SU-DHL-6 (cell line): ENCODE measurements around the gene TSHZ2.

Experiments
- H2AFZ ChIP-seq: fragments of 200-600 bp; sonication (generic); 2 replicates; pipeline ENCODE4 v1.6.1; 2014; ENCODE audit warnings: low read depth, mild to moderate bottlenecking, moderate library complexity, mixed read lengths, antibody characterized with exemption, low read length; ENCODE audit not compliant: severe bottlenecking
- H3F3A ChIP-seq: fragments of 200-600 bp; shearing (Covaris generic); 2 replicates; pipeline ENCODE4 v1.6.0; 2016; ENCODE audit warnings: antibody characterized with exemption, mild to moderate bottlenecking; ENCODE audit not compliant: insufficient read depth
- H3K27ac ChIP-seq: fragments of 200-600 bp; sonication (generic); 2 replicates; pipeline ENCODE4 v1.5.1; 2016; ENCODE audit warnings: low read depth, mild to moderate bottlenecking, low read length, moderate library complexity, mixed read lengths
- H3K27me3 ChIP-seq: fragments of 200-600 bp; sonication (generic), shearing (Covaris generic); 2 replicates; pipeline ENCODE4 v1.6.0; 2014; ENCODE audit warnings: mild to moderate bottlenecking, low read length
- H3K36me3 ChIP-seq: fragments of 200-600 bp; sonication (generic); 2 replicates; pipeline ENCODE4 v1.6.1; 2014; ENCODE audit warnings: mild to moderate bottlenecking, low read length, mixed read lengths
- H3K4me2 ChIP-seq: fragments of 300-600, 200-600 bp; shearing (Covaris generic), sonication (generic); 2 replicates; pipeline ENCODE4 v1.6.0; 2014; ENCODE audit warnings: low read length, low read depth, mild to moderate bottlenecking; ENCODE audit not compliant: poor library complexity, severe bottlenecking
- H3K4me3 ChIP-seq: fragments of 200-600 bp; sonication (generic); 2 replicates; pipeline ENCODE4 v1.5.1; 2014; ENCODE audit warnings: antibody characterized with exemption, low read length, mild to moderate bottlenecking, mixed read lengths; ENCODE audit not compliant: insufficient read depth, poor library complexity, severe bottlenecking
- H3K79me2 ChIP-seq: fragments of 200-600 bp; sonication (generic); 2 replicates; pipeline ENCODE4 v1.6.1; 2014; ENCODE audit warnings: mild to moderate bottlenecking, low read length, moderate library complexity; ENCODE audit not compliant: insufficient read depth
- H3K9ac ChIP-seq: fragments of 200-600 bp; sonication (generic); 2 replicates; pipeline ENCODE4 v1.7.0; 2014; ENCODE audit warnings: mild to moderate bottlenecking, low read length
- H3K9me2 ChIP-seq: fragments of 200-600 bp; sonication (generic); replicated peaks from 2 replicates; pipeline ENCODE4 v1.6.1; 2014; ENCODE audit warnings: low read length; ENCODE audit not compliant: insufficient read depth
- H3K9me3 ChIP-seq: fragments of 200-600 bp; sonication (generic); 2 replicates; pipeline ENCODE4 v1.6.1; 2014; ENCODE audit warnings: low read length, mixed read lengths; ENCODE audit not compliant: insufficient read depth
- H4K20me1 ChIP-seq: fragments of 200-600 bp; sonication (generic); 2 replicates; pipeline ENCODE4 v1.6.1; 2014; ENCODE audit warnings: low read depth, mild to moderate bottlenecking, antibody characterized with exemption, low read length, moderate library complexity, mixed read lengths
- EZH2phosphoT487 ChIP-seq: fragments of 200-600 bp; sonication (generic), shearing (Covaris generic); conservative IDR thresholded peaks from 2 replicates; pipeline ENCODE4 v1.6.1; 2018; ENCODE audit warnings: mild to moderate bottlenecking, antibody characterized with exemption, low read length, moderate library complexity, mixed read lengths
- TF ChIP-seq, protein P1 (sequence below): fragments of 200-600 bp; sonication (generic); IDR thresholded peaks from one replicate; pipeline ENCODE4 v1.5.1; 2017; ENCODE audit warnings: antibody characterized with exemption, mild to moderate bottlenecking, low read length, moderate library complexity; ENCODE audit not compliant: insufficient read depth, poor library complexity, severe bottlenecking

The TSHZ2 gene

DNA sequence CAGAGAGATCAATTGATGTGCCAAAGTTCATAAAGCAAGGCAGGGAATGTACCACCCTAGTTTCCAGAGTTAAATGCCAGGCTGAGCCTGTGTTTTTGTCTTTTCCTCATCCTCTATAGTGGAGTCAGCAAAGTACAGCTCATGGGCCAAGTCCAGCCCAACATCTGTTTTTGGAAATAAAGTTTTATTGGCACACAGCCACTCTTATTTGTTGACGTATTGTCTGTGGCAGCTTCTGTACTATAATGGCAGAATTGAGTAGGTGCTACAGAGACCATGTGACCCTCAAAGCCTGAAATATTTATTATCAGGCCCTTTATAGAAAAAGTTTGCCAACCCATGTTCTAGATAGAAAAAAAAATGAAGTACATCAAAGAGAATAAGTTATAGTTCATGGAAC lies 187.0 kb downstream of the TSHZ2 start:
- Histone ChIP-seq H2AFZ (no peak overlapping the region), H3K4me2 (no peak overlapping the region), H3K36me3 (no peaks in the 10 kb centered on the region), H3K27me3 (no peaks in the 10 kb centered on the region), H3K9me3 (no peaks in the 10 kb centered on the region), H3K9ac (no peak overlapping the region), H3K27ac (no peak overlapping the region), H3F3A (peaks cover 26% of the 10 kb centered on the region; the same call in 1 of the 2 replicates), H3K9me2 (no peaks in the 10 kb centered on the region), H3K4me3 (no peak overlapping the region), H3K79me2 (no peaks in the 10 kb centered on the region), H4K20me1 (no peaks in the 10 kb centered on the region)
- TF ChIP-seq, protein P1, sequence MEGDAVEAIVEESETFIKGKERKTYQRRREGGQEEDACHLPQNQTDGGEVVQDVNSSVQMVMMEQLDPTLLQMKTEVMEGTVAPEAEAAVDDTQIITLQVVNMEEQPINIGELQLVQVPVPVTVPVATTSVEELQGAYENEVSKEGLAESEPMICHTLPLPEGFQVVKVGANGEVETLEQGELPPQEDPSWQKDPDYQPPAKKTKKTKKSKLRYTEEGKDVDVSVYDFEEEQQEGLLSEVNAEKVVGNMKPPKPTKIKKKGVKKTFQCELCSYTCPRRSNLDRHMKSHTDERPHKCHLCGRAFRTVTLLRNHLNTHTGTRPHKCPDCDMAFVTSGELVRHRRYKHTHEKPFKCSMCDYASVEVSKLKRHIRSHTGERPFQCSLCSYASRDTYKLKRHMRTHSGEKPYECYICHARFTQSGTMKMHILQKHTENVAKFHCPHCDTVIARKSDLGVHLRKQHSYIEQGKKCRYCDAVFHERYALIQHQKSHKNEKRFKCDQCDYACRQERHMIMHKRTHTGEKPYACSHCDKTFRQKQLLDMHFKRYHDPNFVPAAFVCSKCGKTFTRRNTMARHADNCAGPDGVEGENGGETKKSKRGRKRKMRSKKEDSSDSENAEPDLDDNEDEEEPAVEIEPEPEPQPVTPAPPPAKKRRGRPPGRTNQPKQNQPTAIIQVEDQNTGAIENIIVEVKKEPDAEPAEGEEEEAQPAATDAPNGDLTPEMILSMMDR = no peak
- TF ChIP-seq EZH2phosphoT487 = no peak

DNA sequence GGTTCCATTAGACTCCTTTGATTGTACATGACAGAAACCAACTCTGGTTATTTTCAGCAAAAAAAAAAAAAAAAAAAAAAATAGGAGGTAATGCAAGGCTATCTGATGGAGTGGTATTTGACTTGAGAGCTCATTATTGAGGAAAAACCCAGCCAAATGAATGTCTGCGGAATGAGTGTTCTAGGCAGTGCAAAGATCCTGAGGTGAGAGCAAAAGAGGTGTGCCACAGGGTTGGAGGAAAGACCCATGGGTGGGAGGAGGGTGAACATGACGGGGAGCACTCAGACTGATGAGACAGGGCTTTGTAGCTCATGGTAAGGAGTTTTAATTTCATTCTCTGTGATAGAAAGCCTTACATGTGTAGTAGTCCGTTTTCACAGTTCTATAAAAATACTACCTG lies 188.9 kb downstream of the TSHZ2 start:
- no peaks in the 10 kb centered on the region for H3K27me3 ChIP-seq
- H3F3A ChIP-seq = peaks cover 26% of the 10 kb centered on the region; the same call in 1 of the 2 replicates
- no peak overlapping the region for H2AFZ ChIP-seq
- peak overlapping the region; percentile 45 for H3K27ac ChIP-seq
- TF ChIP-seq EZH2phosphoT487 = no peak
- TF ChIP-seq, protein P1 = no peak
- H3K9me3 ChIP-seq = no peaks in the 10 kb centered on the region
- H3K9ac ChIP-seq = no peak overlapping the region
- H3K36me3 ChIP-seq = no peaks in the 10 kb centered on the region
- no peaks in the 10 kb centered on the region for H4K20me1 ChIP-seq
- H3K79me2 ChIP-seq = no peaks in the 10 kb centered on the region
- H3K9me2 ChIP-seq = no peaks in the 10 kb centered on the region
- peak overlapping the region; percentile 27 for H3K4me2 ChIP-seq
- no peak overlapping the region for H3K4me3 ChIP-seq

DNA sequence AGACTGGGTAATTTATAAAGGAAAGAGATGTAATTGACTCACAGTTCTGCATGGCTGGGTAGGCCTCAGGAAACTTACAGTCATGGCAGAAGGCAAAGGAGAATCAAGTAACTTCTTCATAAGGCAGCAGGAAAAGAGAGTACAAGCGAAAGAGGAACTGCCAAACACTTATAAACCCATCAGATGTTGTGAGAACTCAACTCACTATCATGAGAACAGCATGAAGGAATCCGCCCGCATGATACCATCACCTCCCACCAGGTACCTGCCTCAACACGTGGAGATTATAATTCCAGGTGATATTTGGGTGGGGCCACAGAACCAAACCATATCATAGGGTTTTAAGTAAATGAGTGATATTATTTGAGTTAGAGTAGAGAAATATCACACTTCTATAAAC lies 189.3 kb downstream of the TSHZ2 start:
- no peaks in the 10 kb centered on the region for H3K27me3 ChIP-seq
- H4K20me1 ChIP-seq = no peaks in the 10 kb centered on the region
- H2AFZ ChIP-seq = peak overlapping the region; percentile 37
- no peak overlapping the region for H3K4me3 ChIP-seq
- peak overlapping the region; percentile 27 for H3K4me2 ChIP-seq
- H3K36me3 ChIP-seq = no peaks in the 10 kb centered on the region
- H3F3A ChIP-seq = peaks cover 26% of the 10 kb centered on the region; the same call in 1 of the 2 replicates
- no peak overlapping the region for H3K9ac ChIP-seq
- no peaks in the 10 kb centered on the region for H3K79me2 ChIP-seq
- TF ChIP-seq, protein P1 = no peak
- TF ChIP-seq EZH2phosphoT487 = no peak
- no peaks in the 10 kb centered on the region for H3K9me3 ChIP-seq
- H3K9me2 ChIP-seq = no peaks in the 10 kb centered on the region
- peak overlapping the region; percentile 45 for H3K27ac ChIP-seq
